Inflammatory macrophage treated with lipopolysaccharide for 1 hour (primary cell): ENCODE data around the gene PPWD1.
A peak's percentile ranks its signal among the peaks of the same experiment; 100 is the strongest.

Source experiments
- DNase-seq, 2 donors: peaks; one replicate each; pipeline ENCODE4 v3.0.0-alpha.2; 2020 to 2022

PPWD1 gene

GRCh38 chr5:65624025-65624570 is 61.0 kb downstream of the PPWD1 start, which contains the start of gene TRIM23:
TRIM23 (minus strand) TSS chr5:65624333; CDS start chr5:65624274, 59 bp downstream.
- DNase-seq: peak; percentile 92 to 93

- peak; percentile 80 to 87 for DNase-seq
Observed at GRCh38 chr5:65624571-65625555, 61.8 kb downstream of the PPWD1 start, which contains the start of the genes SHLD3 and TRAPPC13. SHLD3 (plus strand) TSS chr5:65625027; CDS start chr5:65629588, 4,561 bp downstream. TRAPPC13 (plus strand) TSS chr5:65625027; CDS start chr5:65625061, 34 bp downstream.

- DNase-seq: peak; percentile 4 to 10
Observed at GRCh38 chr5:65625743-65626142, 62.6 kb downstream of the PPWD1 start.

- DNase-seq: no peak
Observed at GRCh38 chr5:65630981-65631380, 67.9 kb downstream of the PPWD1 start.
